Omental fat pad (tissue), 4 donors: Measurements from ENCODE around the gene SH3PXD2B. TPM values are rescaled to one million over a fixed set of nuclear protein-coding genes. Genes with fewer than 3 reads are reported as not detected.

Source experiments
- ATAC-seq: fragments of 150-250 bp; one replicate; pipeline ENCODE4 v1.9.1; 2016; ENCODE audit warnings: mild to moderate bottlenecking, moderate library complexity; ENCODE audit not compliant: low FRiP score
- DNase-seq: peaks from one replicate; pipeline ENCODE4 v3.0.0-alpha.2; 2019; ENCODE audit warnings: low spot score
- CTCF ChIP-seq, 3 donors: fragments of 450-650 bp; IDR thresholded peaks; one replicate each; pipeline ENCODE4 v1.5.1; 2016 to 2017; ENCODE audit warnings: antibody characterized with exemption in 3 of 3, mild to moderate bottlenecking in 3 of 3, moderate library complexity in 2 of 3
- total RNA-seq, 4 donors: library from RNA; depleted of rRNA; stranded (reverse); fragments of >200 nt; gene quantifications; one replicate each; pipeline ENCODE4 v1.1.0, GENCODE V29; 2016

The SH3PXD2B gene
- total RNA-seq, 4 donors from 2014 or later, result 29.3 to 47.1 (median 44.3) TPM

GRCh38 chr5:172322028-172322965 lies 132.0 kb downstream of the SH3PXD2B start:
- ATAC-seq (no peak), DNase-seq (no peak)
- no peak for TF ChIP-seq CTCF (IDR thresholded peaks at IDR 0.05)

GRCh38 chr5:172321593-172321992 lies 132.7 kb downstream of the SH3PXD2B start:
- ATAC-seq (no peak), DNase-seq (no peak)
- TF ChIP-seq CTCF (IDR thresholded peaks at IDR 0.05), result no peak

- no peak for TF ChIP-seq CTCF (IDR thresholded peaks at IDR 0.05)
- no peak for DNase-seq
- no peak for ATAC-seq
Measured at GRCh38 chr5:172319708-172320441, 134.4 kb downstream of the SH3PXD2B start.

- no peak for TF ChIP-seq CTCF (IDR thresholded peaks at IDR 0.05)
- no peak for DNase-seq
Measured at GRCh38 chr5:172315587-172316493, 138.5 kb downstream of the SH3PXD2B start.

DNA sequence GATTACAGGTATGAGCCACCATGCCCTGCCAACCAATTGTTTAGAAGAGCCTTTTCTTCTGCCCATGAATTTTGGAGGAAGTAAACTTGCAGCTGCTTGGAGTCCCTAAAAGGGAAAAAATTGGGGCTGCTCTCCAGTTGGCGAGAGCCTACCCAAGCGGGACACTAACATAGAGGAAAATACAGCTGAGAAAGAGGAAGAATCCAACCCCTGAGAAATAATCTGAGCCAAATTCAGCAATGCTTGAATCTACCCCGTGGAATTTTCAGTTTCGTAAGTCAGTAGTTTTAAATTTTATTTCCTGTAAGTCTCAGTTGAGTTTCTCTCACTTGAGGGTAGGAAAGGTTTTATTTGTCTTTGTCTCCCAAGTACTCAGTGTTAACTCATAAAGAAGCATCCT lies 140.4 kb downstream of the SH3PXD2B start:
- no peak for ATAC-seq
- TF ChIP-seq CTCF (IDR thresholded peaks at IDR 0.05), result no peak
- no peak for DNase-seq

More at GRCh38 chr5:172315587-172316493, 138.5 kb downstream of the SH3PXD2B start:
- no peak for ATAC-seq

DNA sequence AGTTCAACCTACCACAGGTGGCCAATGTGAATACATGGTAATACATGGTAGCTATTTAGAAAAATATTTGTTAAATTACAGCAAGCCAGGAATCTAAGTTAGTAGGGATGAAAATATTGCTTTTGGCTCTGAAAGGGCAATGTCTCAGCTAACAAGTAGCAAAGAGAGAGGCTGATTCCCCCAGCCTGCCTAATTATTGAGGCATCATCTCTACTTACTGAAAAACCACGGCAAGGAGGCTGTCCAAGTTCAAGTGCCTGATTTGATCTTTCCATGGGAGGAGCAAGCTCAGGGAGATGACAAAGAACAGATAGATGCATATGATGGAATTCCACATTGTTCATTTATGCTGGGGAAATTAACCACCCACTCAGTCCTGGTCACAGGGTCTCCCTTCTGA lies 142.0 kb downstream of the SH3PXD2B start:
- DNase-seq (no peak), ATAC-seq (no peak)
- no peak for TF ChIP-seq CTCF (IDR thresholded peaks at IDR 0.05)
